GM19324 (cell line): ENCODE measurements around the gene MAN2A1.

Source experiments
- ATAC-seq: cut with Tn5 transposase; IDR thresholded peaks from one replicate; pipeline ENCODE4 v1.9.1; 2021; ENCODE audit warnings: mild to moderate bottlenecking, moderate library complexity; ENCODE audit not compliant: unreplicated experiment, low FRiP score

Gene MAN2A1

GRCh38 chr5:109689740-109690241 is at the start of gene MAN2A1:
TSS of gene MAN2A1 (plus strand) at chr5:109689927. CDS start at chr5:109690418, 491 bp downstream.
- ATAC-seq = peak; percentile 71

GRCh38 chr5:109640976-109641375 is 48.8 kb upstream of the MAN2A1 start:
- ATAC-seq = no peak

- ATAC-seq = no peak
Measured at GRCh38 chr5:109643791-109644350, 45.9 kb upstream of the MAN2A1 start.

GRCh38 chr5:109644829-109645228 is 44.9 kb upstream of the MAN2A1 start:
- ATAC-seq = no peak

GRCh38 chr5:109645707-109646192 is 44.0 kb upstream of the MAN2A1 start:
- no peak for ATAC-seq

- ATAC-seq = no peak
Measured at GRCh38 chr5:109649318-109649717, 40.4 kb upstream of the MAN2A1 start.

- ATAC-seq = no peak
Measured at GRCh38 chr5:109650493-109650892, 39.2 kb upstream of the MAN2A1 start.

GRCh38 chr5:109652096-109652495 is 37.6 kb upstream of the MAN2A1 start:
- ATAC-seq = no peak

- no peak for ATAC-seq
Measured at GRCh38 chr5:109653042-109653441, 36.7 kb upstream of the MAN2A1 start.

- ATAC-seq = no peak
Measured at GRCh38 chr5:109653561-109654239, 36.0 kb upstream of the MAN2A1 start.

GRCh38 chr5:109654455-109654854 is 35.3 kb upstream of the MAN2A1 start:
- no peak for ATAC-seq

GRCh38 chr5:109655841-109656240 is 33.9 kb upstream of the MAN2A1 start:
- ATAC-seq = no peak

GRCh38 chr5:109656829-109657228 is 32.9 kb upstream of the MAN2A1 start:
- ATAC-seq = no peak

GRCh38 chr5:109659901-109660300 is 29.8 kb upstream of the MAN2A1 start:
- no peak for ATAC-seq

GRCh38 chr5:109660301-109660700 is 29.4 kb upstream of the MAN2A1 start:
- ATAC-seq = no peak

GRCh38 chr5:109668237-109668636 is 21.5 kb upstream of the MAN2A1 start:
- no peak for ATAC-seq

GRCh38 chr5:109668668-109669422 is 20.9 kb upstream of the MAN2A1 start:
- peak; percentile 77 for ATAC-seq

GRCh38 chr5:109669991-109670706 is 19.6 kb upstream of the MAN2A1 start:
- no peak for ATAC-seq

GRCh38 chr5:109671136-109671535 is 18.6 kb upstream of the MAN2A1 start:
- ATAC-seq = no peak

GRCh38 chr5:109674596-109674995 is 15.1 kb upstream of the MAN2A1 start:
- ATAC-seq = no peak

- ATAC-seq = no peak
Measured at GRCh38 chr5:109676920-109677319, 12.8 kb upstream of the MAN2A1 start.
